Neuronal stem cell (in vitro differentiated cells): ENCODE measurements around the gene UBA7.
"Not testable (repeated sequence)": the region's sequence is repeated elsewhere in the genome, so short reads cannot be mapped to it uniquely, and the experiment has no call there.

Experiments used
- DNase-seq: peaks from one replicate; pipeline ENCODE4 v3.0.0-alpha.2; 2013; ENCODE audit warnings: low spot score
- H2AFZ ChIP-seq: one replicate; pipeline ENCODE4 v1.6.1; 2013; ENCODE audit warnings: mild to moderate bottlenecking, low read length, inconsistent platforms
- H2AK5ac ChIP-seq: 2 replicates; pipeline ENCODE4 v1.6.1; 2013; ENCODE audit warnings: low read depth, mild to moderate bottlenecking, inconsistent platforms, low read length, moderate library complexity, mixed read lengths
- H2BK120ac ChIP-seq: 2 replicates; pipeline ENCODE4 v1.6.1; 2013; ENCODE audit warnings: low read depth, mild to moderate bottlenecking, inconsistent platforms, low read length, moderate library complexity, mixed read lengths
- H2BK12ac ChIP-seq: one replicate; pipeline ENCODE4 v1.6.1; 2013; ENCODE audit warnings: low read length, inconsistent platforms
- H2BK15ac ChIP-seq: 2 replicates; pipeline ENCODE4 v1.6.1; 2013; ENCODE audit warnings: mild to moderate bottlenecking, low read length, inconsistent platforms, mixed read lengths
- H2BK5ac ChIP-seq: one replicate; pipeline ENCODE4 v1.6.1; 2013; ENCODE audit warnings: inconsistent platforms, mild to moderate bottlenecking, low read length, moderate library complexity
- H3K14ac ChIP-seq: one replicate; pipeline ENCODE4 v1.6.1; 2013; ENCODE audit warnings: low read length, inconsistent platforms
- H3K18ac ChIP-seq: 2 replicates; pipeline ENCODE4 v1.6.1; 2013; ENCODE audit warnings: low read length, inconsistent platforms
- H3K23ac ChIP-seq: 2 replicates; pipeline ENCODE4 v1.6.1; 2013; ENCODE audit warnings: low read depth, mild to moderate bottlenecking, mixed read lengths, low read length, inconsistent platforms; ENCODE audit not compliant: poor library complexity
- H3K27ac ChIP-seq: replicated peaks from 3 replicates; pipeline ENCODE4 v1.5.1; 2013; ENCODE audit warnings: low read length, inconsistent platforms
- H3K27me3 ChIP-seq, 3 experiments: 2 replicates each; pipeline ENCODE4 v1.6.1; 2013; ENCODE audit warnings: low read length in 3 of 3, mild to moderate bottlenecking in 2 of 3, inconsistent platforms in 1 of 3, low read depth in 1 of 3, mixed read lengths in 1 of 3, moderate library complexity in 1 of 3; ENCODE audit not compliant: control insufficient read depth in 3 of 3, insufficient read depth in 3 of 3
- H3K36me3 ChIP-seq, 2 donors: replicated peaks in 1 of 2; 2 replicates each; pipeline ENCODE4 v1.6.1; 2013; ENCODE audit warnings: low read length in 2 of 2; ENCODE audit not compliant: control insufficient read depth in 2 of 2, insufficient read depth in 2 of 2
- H3K4ac ChIP-seq: 2 replicates; pipeline ENCODE4 v1.6.1; 2013; ENCODE audit warnings: inconsistent platforms, mild to moderate bottlenecking, low read length, moderate library complexity
- H3K4me1 ChIP-seq, 2 donors: 1 replicate in 1 of 2; 2 replicates in 1 of 2; pipeline ENCODE4 v1.6.1; 2013; ENCODE audit warnings: low read length in 2 of 2, low read depth in 1 of 2; ENCODE audit not compliant: control insufficient read depth in 2 of 2, insufficient read depth in 1 of 2
- H3K4me2 ChIP-seq: one replicate; pipeline ENCODE4 v1.6.1; 2013; ENCODE audit warnings: mild to moderate bottlenecking, low read length, inconsistent platforms; ENCODE audit not compliant: insufficient read depth, poor library complexity, severe bottlenecking
- H3K4me3 ChIP-seq, 2 donors: 2 replicates each; pipeline ENCODE4 v1.5.1; 2013; ENCODE audit warnings: low read length in 2 of 2, mild to moderate bottlenecking in 2 of 2, inconsistent platforms in 1 of 2, moderate library complexity in 1 of 2
- H3K79me1 ChIP-seq: one replicate; pipeline ENCODE4 v1.6.1; 2013; ENCODE audit warnings: low read depth, mild to moderate bottlenecking, inconsistent platforms, low read length, moderate library complexity
- H3K9ac ChIP-seq: one replicate; pipeline ENCODE4 v1.6.1; 2013; ENCODE audit warnings: mild to moderate bottlenecking, low read depth, low read length, inconsistent platforms; ENCODE audit not compliant: poor library complexity
- H3K9me3 ChIP-seq, 2 donors: replicated peaks in 1 of 2; 2 replicates each; pipeline versions ENCODE3 to v1.6.1; 2013; ENCODE audit warnings: low read length in 2 of 2, mild to moderate bottlenecking in 2 of 2, inconsistent platforms in 1 of 2, low read depth in 1 of 2, mixed read lengths in 1 of 2, moderate library complexity in 1 of 2; ENCODE audit not compliant: control insufficient read depth in 2 of 2, insufficient read depth in 1 of 2
- H4K8ac ChIP-seq: one replicate; pipeline ENCODE4 v1.6.1; 2013; ENCODE audit warnings: low read depth, mild to moderate bottlenecking, inconsistent platforms, low read length, moderate library complexity
- H4K91ac ChIP-seq: one replicate; pipeline ENCODE4 v1.6.1; 2013; ENCODE audit warnings: low read length, low read depth, mild to moderate bottlenecking, inconsistent platforms; ENCODE audit not compliant: poor library complexity
- WGBS, 2 donors: extraction: QIAGEN DNeasy Blood & Tissue Kit; methylation state at CpG; one replicate each; pipeline ENCODE4 v1.1.7; 2013; ENCODE audit warnings: missing lambda C conversion rate in 2 of 2, mixed read lengths in 1 of 2; ENCODE audit not compliant: insufficient read length in 2 of 2, insufficient replicate concordance in 1 of 2; ENCODE audit errors: extremely low coverage in 2 of 2; 5-methylcytosine and 5-hydroxymethylcytosine counted together

UBA7 gene

GRCh38 chr3:49831341-49831740, 17.6 kb upstream of the UBA7 start:
- Histone ChIP-seq H3K4me2 (no peak overlapping the region), H2AFZ (no peak overlapping the region), H3K27ac (no peak overlapping the region), H3K23ac (no peak overlapping the region), H2BK5ac (no peak overlapping the region), H2BK15ac (no peak overlapping the region), H3K4me3 (no peak overlapping the region), H3K79me1 (no peaks in the 10 kb centered on the region), H3K9me3 (no peaks in the 10 kb centered on the region), H3K4ac (no peak overlapping the region), H2AK5ac (no peak overlapping the region), H3K9ac (no peak overlapping the region), H2BK12ac (no peak overlapping the region), H3K18ac (no peak overlapping the region), H4K91ac (no peak overlapping the region), H3K36me3 (peaks cover 40 to 77% of the 10 kb centered on the region in 2 donors), H3K4me1 (no peaks in the 10 kb centered on the region), H3K27me3 (no peaks in the 10 kb centered on the region), H3K14ac (no peak overlapping the region), H2BK120ac (no peak overlapping the region), H4K8ac (no peak overlapping the region)
- no peak for DNase-seq
- WGBS, 2 donors = no CpG with 5 or more reads among the region's 3 CpGs

GRCh38 chr3:49826016-49826415, 12.3 kb upstream of the UBA7 start:
- Histone ChIP-seq H3K14ac (no peak overlapping the region), H3K4me1 (no peaks in the 10 kb centered on the region), H4K91ac (no peak overlapping the region), H3K4me2 (no peak overlapping the region), H2BK12ac (no peak overlapping the region), H2BK15ac (no peak overlapping the region), H3K18ac (no peak overlapping the region), H3K4me3 (no peak overlapping the region), H3K23ac (no peak overlapping the region), H3K79me1 (no peaks in the 10 kb centered on the region), H3K27ac (no peak overlapping the region), H3K27me3 (no peaks in the 10 kb centered on the region), H2BK120ac (no peak overlapping the region), H3K4ac (no peak overlapping the region), H2AK5ac (no peak overlapping the region), H3K9ac (no peak overlapping the region), H2AFZ (no peak overlapping the region), H3K36me3 (peaks cover 27 to 35% of the 10 kb centered on the region in 2 donors), H3K9me3 (no peaks in the 10 kb centered on the region), H2BK5ac (no peak overlapping the region), H4K8ac (no peak overlapping the region)
- no peak for DNase-seq
- no CpG with 5 or more reads among the region's 6 CpGs for WGBS, 2 donors

DNA sequence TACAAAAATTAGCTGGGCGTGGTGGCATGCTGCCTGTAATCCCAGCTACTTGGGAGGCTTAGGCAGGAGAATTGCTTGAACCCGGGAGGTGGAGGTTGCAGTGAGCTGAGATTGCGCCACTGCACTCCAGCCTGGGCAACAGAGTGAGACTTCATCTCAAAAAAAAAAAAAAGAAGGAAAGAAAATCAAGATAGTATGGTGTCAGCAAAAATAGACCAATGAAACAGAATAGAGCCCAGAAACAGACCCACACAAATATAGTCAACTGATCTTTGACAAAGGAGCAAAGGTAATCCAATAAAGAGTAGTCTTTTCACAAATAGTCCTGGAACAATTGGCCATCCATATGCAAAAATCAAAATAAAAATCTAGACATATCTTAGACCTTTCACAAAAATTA, 9.4 kb upstream of the UBA7 start:
- not testable (repeated sequence) for H3K4me2 ChIP-seq, H3K27ac ChIP-seq
- WGBS, 2 donors = no CpG with 5 or more reads among the region's 3 CpGs

GRCh38 chr3:49812916-49813496, 747 bp downstream of the UBA7 start:
- Histone ChIP-seq H3K23ac (peak overlapping the region; percentile 91), H3K4me2 (no peak overlapping the region), H3K9me3 (no peaks in the 10 kb centered on the region), H3K9ac (peak overlapping the region; percentile 63), H3K4me3 (no peak overlapping the region), H2AK5ac (no peak overlapping the region), H3K18ac (no peak overlapping the region), H2AFZ (peak overlapping the region; percentile 90), H2BK15ac (peak overlapping the region; percentile 9), H3K4me1 (peaks cover 0 to under 1% of the 10 kb centered on the region in 2 donors), H4K8ac (no peak overlapping the region), H2BK12ac (no peak overlapping the region), H3K14ac (peak overlapping the region; percentile 21), H3K36me3 (peaks cover 0 to 2% of the 10 kb centered on the region in 2 donors), H2BK5ac (no peak overlapping the region), H3K27ac (no peak overlapping the region), H3K79me1 (no peaks in the 10 kb centered on the region), H2BK120ac (no peak overlapping the region), H4K91ac (no peak overlapping the region), H3K27me3 (no peaks in the 10 kb centered on the region), H3K4ac (no peak overlapping the region)
- no peak for DNase-seq
- WGBS, 2 donors = no CpG with 5 or more reads among the region's 9 CpGs

More for the DNA sequence above, 9.4 kb upstream of the UBA7 start:
- H3K4ac ChIP-seq, H3K23ac ChIP-seq, H3K4me3 ChIP-seq, H3K79me1 ChIP-seq, H3K9me3 ChIP-seq, H3K36me3 ChIP-seq, H3K18ac ChIP-seq, H4K8ac ChIP-seq, H3K27me3 ChIP-seq, DNase-seq, H2AFZ ChIP-seq, H2BK15ac ChIP-seq, H2BK5ac ChIP-seq, H3K9ac ChIP-seq, H4K91ac ChIP-seq, H3K14ac ChIP-seq, H2BK12ac ChIP-seq, H2AK5ac ChIP-seq, H3K4me1 ChIP-seq, H2BK120ac ChIP-seq: not testable (repeated sequence)
